ENCODE measurements around the gene CDIP1.

The CDIP1 gene

DNA sequence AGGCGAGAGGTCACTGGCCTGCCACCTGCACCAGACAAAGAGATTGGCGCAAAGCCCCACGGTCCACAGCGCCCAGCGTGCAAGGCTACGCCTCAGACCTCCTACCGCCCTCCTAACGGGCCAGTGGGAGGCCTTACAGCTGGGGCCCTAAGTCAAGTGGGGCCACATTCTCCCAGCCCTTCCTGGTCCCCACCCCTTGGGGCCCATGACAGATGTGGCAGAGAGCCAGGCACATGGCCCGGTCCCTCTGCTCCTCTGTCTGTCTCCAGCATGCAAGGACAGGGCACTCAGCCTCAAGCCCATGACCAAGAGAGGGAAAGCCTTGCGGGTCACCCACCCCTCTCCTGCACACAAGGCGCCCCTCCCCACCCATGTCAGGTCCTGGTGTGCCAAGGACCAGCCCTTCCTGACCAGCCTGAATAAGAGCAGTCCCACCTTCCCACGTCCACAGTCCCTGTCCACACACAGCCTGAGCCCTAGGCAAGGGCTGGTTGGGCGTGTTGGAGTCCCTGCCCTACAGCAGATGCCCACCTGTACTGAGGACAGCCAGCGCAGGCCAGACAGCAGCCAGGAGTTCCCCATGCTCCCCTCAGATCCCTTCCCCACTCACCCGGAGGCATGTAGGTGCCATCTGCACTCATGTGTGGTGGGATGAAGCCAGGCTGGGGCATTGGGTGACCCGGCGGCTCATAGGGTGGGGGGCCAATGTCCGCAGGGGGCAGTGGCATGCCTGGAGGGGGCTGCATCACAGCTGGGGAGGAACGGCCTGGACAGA lies 25.3 kb downstream of the CDIP1 start:
- DNase-seq, result no peak

DNA sequence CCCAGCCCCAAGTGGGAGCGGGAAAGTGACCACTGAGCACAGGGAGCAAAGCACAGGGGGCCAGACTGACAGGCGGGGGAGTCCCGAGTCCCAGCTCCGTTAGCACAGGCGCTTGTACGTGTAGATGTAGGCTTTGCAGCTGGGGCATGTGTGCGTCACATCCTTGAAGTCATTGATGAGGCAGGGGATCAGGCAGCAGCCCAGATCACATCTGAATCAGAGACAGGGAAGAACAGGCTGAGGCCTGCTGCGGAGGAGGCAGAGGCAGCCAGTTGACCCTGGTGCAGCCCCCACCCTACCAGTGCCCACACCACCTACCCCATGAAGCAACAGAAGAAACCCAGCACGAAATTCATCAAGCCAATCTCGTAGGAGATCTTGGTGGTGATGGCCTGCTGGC lies 26.1 kb downstream of the CDIP1 start:
- no peak for DNase-seq

DNA sequence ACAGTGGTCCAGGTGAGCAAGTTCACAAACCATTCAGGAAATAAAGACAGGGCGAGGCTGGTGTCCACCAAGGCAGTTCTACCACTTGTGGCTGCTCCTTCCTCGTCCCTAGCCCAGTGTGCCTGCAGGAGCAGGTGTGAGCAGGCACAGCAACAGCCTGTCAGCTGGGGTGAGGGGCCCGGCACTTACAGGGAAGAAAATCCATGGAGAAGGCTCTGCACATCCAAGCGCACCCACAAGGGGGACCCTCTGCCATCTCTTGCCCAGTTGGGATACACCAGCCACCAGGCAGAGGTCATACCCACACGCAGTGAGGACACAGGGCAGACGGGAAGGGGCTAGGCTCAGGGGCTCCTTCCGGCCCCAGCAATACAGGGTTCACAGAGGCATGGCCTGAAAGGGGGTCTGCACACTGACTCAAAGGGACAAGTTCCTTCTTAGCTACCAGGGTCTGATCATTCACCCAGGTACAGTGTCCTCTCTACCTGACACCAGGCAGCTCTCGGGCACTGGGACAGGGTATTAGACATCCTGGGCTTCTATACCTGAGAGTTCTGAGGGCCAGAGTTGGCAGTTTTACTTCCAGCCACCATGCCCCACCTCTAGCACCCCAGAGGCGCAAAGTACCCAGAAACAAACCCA lies 27.0 kb downstream of the CDIP1 start:
- no peak for DNase-seq

DNA sequence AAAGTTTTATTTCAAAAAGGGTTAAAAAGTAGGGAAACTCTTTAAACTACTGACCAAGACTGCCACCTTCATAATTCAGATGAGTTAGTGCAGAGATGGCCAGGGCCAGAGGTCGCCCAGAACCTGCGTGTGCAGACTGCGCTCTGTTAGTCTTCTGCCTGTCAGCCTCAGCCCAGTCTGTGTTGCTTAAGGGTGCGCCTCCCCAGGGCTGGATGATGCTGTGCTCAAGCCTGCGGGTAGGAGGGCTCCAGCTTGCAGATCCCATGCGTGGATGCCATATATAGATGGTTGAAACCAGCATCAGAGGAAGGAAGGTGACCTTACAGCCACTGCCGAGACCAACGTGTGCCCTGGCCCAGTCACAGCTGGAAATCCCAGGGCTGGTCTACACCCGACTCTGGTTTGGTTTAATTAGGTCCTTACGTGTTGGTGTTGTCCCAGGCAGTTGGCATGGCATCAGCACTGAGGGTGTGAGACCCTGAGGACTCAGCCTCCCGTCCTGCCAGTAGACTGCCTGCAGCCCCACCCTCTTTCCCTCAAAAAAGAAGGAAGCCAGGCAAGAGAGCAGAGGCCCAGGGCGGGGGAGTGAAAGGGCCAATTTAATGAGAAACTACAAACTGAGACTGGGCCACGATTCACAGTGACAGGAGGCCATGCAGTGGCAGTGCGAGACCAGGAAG lies 27.7 kb downstream of the CDIP1 start:
- DNase-seq, result no peak

- no peak for DNase-seq
These were observed 28.4 kb downstream of the CDIP1 start for GRCh38 chr16:4510131-4510530.

- no peak for DNase-seq
These were observed 29.2 kb downstream of the CDIP1 start for GRCh38 chr16:4509420-4509819.

- no peak for DNase-seq
These were observed 29.8 kb downstream of the CDIP1 start for GRCh38 chr16:4508806-4509205.

- peak; percentile 89 for DNase-seq
These were observed 30.8 kb downstream of the CDIP1 start for GRCh38 chr16:4507588-4508345.

GRCh38 chr16:4506450-4506849 lies 32.1 kb downstream of the CDIP1 start:
- DNase-seq, result peak; percentile 62

- no peak for DNase-seq
These were observed 33.0 kb downstream of the CDIP1 start for GRCh38 chr16:4505356-4506147.

DNA sequence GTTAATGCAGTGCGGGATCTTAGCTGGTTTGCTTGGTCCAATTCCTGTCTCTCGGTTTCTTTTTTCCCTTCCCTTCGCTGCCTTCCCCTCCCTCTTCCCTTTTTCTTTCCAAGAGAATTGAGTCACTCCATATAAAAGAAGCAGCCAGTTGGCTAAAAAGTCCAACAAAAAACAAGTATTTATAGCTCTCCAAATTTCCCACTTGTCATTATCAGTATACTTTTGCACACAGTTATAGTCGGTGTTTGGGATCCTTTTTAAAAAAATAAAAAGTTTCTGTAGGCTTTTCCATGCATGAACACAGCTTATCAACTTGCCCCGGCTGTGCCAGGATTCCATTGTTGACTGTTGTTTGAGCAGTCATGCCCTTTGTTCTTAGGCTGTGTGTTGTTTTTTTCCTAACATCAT lies 37.5 kb downstream of the CDIP1 start:
- DNase-seq, result no peak

- no peak for DNase-seq
These were observed 38.3 kb downstream of the CDIP1 start for GRCh38 chr16:4500272-4500671.

GRCh38 chr16:4499196-4499555 lies 39.4 kb downstream of the CDIP1 start:
- DNase-seq, result no peak

DNA sequence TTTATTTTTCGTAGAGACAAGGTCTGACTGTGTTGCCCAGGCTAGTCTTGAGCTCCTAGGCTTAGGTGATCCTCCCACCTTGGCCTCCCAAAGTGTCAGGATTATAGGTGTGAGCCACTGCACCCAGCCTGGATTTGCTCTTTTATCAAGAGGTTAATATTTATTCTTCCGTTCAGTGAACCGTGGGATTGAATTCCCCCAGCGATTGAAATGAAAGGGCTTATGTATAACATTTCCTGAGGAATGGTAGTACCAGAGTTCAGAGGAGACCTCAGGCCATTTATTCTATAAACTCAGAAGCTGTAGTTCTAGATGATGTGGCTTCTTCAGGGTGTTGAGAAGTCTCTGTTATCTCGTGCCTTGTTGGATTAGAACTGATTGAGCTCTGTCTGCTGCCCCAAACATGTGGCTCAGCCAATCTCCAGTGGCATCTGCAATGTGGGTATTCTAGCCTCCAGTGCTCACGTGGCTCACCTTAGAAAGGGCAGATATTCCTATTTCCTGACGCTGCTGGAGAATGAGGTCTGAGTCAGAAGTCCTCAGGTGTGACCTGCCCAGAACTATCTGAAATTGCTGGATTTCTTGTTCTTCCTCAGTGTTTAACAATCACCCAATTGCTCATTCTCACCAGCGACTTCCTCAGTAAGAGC lies 39.9 kb downstream of the CDIP1 start:
- DNase-seq, result no peak

DNA sequence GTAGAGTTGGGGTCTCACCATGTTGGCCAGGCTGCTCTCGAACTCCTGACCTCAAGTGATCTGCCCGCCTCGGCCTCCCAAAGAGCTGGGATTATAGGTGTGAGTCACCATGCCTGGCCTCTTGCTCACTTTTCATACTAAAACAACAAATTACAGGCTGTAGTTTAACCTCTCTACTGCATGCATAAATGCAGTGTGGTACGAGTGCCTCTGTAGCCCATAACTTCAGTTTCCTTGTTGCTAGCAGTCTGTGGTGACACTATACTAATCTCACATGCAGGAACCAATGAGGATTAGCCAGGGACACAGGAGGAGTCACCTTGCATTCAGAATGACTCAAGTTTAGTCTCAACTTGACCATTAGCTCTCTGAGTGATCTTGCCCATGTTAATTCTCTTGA lies 42.3 kb downstream of the CDIP1 start:
- DNase-seq, result no peak

DNA sequence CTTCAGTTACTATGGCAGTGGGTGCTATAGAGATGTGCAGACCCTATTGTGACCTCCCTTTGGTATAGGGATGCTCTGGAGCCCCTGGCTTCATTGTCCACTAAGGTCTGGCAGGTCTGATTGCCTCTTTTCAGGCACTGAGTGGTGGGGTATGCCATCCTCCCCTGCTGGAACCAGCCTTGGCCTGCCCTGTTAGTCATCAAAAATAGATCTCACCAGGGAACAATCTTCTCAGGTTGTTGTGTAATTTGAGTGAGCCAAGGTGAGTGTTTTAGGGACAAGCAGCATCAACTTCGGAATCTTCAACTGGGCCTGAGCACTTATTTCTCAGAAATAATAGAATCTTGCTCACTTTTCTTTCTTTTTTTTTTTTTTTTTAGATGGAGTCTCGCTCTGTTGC lies 42.8 kb downstream of the CDIP1 start:
- DNase-seq, result no peak

- DNase-seq, result no peak
These were observed 43.7 kb downstream of the CDIP1 start for GRCh38 chr16:4494746-4495490.

DNA sequence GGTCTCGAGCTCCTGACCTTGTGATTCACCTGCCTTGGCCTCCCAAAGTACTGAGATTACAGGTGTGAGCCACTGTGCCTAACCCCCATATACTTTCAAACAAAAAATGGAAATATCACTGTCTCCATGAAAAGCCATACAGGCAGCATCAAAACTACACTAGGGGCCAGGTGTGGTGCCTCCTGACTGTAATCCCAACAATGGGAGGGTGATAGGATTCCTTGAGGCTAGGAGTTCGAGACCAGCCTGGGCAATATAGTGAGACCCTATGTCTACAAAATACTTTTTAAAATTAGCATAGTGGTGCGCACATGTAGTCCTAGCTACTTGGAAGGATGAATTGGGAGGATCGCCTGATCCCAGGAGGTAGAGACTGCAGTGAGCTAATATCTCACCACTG lies 46.7 kb downstream of the CDIP1 start:
- DNase-seq, result no peak

- no peak for DNase-seq
These were observed 49.5 kb downstream of the CDIP1 start for GRCh38 chr16:4489030-4489429.

GRCh38 chr16:4488499-4488967 lies 50.0 kb downstream of the CDIP1 start:
- DNase-seq, result no peak

DNA sequence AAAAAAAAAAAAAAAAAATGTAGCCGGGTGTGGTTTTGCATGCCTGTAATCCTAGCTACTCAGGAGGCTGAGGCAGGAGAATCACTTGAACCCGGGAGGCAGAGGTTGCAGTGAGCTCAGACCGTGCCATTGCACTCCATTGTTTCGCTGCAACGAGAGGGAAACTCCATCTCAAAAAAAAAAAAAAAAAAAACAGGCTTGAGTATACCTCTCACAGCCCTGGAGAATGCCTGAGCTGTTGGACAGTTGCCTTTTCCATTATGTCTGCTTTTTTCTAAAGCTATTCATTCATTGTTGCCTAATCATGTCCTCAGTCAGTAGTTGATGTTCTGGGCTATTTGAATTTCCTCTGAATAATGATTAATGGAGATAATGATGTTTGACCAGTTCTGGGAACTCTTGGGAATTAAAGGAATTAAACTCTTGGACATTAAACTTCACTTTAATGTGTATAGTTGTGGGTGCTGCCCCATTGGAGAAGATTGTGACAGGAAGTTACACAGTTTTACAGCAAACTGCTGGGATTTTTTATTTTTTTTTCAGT lies 50.5 kb downstream of the CDIP1 start:
- peak; percentile 15 for DNase-seq
